SK-N-SH treated with all-trans-retinoic acid at 6 μM for 48 hours (cell line): Measurements from ENCODE around the gene BAZ1A.

Experiments used
- ATAC-seq: fragments of 200-7000 bp; cut with Tn5 transposase; 3 replicates; pipeline ENCODE4 v1.9.1; 2020; ENCODE audit warnings: mild to moderate bottlenecking, moderate library complexity
- ARNTL ChIP-seq: fragments of 450-650 bp; formaldehyde crosslinking; IDR thresholded peaks from 2 replicates; pipeline ENCODE4 v1.5.0; 2020; ENCODE audit warnings: low read depth, mild to moderate bottlenecking, moderate library complexity, borderline replicate concordance
- BACH2 ChIP-seq: fragments of 250-450 bp; sonication (Bioruptor Pico); IDR thresholded peaks from 2 replicates; pipeline ENCODE4 v1.9.0; 2021; ENCODE audit warnings: mild to moderate bottlenecking, borderline replicate concordance
- CSDC2 ChIP-seq: fragments of 250-450 bp; sonication (Bioruptor Pico); IDR thresholded peaks from 2 replicates; pipeline ENCODE4 v1.5.0; 2020; ENCODE audit warnings: mild to moderate bottlenecking, moderate library complexity
- GLIS3 ChIP-seq: fragments of 250-450 bp; sonication (Bioruptor Pico); IDR thresholded peaks from 2 replicates; pipeline ENCODE4 v1.5.0; 2020; ENCODE audit warnings: mild to moderate bottlenecking, moderate library complexity
- ISL1 ChIP-seq: fragments of 250-450 bp; sonication (Bioruptor Pico); IDR thresholded peaks from 2 replicates; pipeline ENCODE4 v2.1.2; 2022; ENCODE audit warnings: mild to moderate bottlenecking, moderate library complexity
- OSR1 ChIP-seq: fragments of 250-450 bp; sonication (Bioruptor Pico); IDR thresholded peaks from 2 replicates; pipeline ENCODE4 v1.8.0; 2022; ENCODE audit warnings: moderate library complexity, mild to moderate bottlenecking, inconsistent platforms
- PPARA ChIP-seq: fragments of 250-450 bp; sonication (Bioruptor Pico); IDR thresholded peaks from 2 replicates; pipeline ENCODE4 v1.5.0; 2020; ENCODE audit warnings: mild to moderate bottlenecking, borderline replicate concordance
- SNAI2 ChIP-seq: fragments of 250-450 bp; sonication (Bioruptor Pico); IDR thresholded peaks from 2 replicates; pipeline ENCODE4 v1.5.0; 2020; ENCODE audit warnings: mild to moderate bottlenecking, moderate library complexity
- TCF4 ChIP-seq: fragments of 250-450 bp; sonication (Bioruptor Pico); IDR thresholded peaks from 2 replicates; pipeline ENCODE4 v1.8.0; 2021; ENCODE audit warnings: mild to moderate bottlenecking, moderate library complexity, borderline replicate concordance
- TOX ChIP-seq: fragments of 250-450 bp; sonication (Bioruptor Pico); IDR thresholded peaks from 2 replicates; pipeline ENCODE4 v1.8.0; 2021; ENCODE audit warnings: mild to moderate bottlenecking, moderate library complexity, borderline replicate concordance
- ZC3H10 ChIP-seq: fragments of 250-450 bp; sonication (Bioruptor Pico); IDR thresholded peaks from 2 replicates; pipeline ENCODE4 v1.5.1; 2021; ENCODE audit warnings: mild to moderate bottlenecking, moderate library complexity
- ZFP3 ChIP-seq: fragments of 250-450 bp; sonication (Bioruptor Pico); IDR thresholded peaks from 2 replicates; pipeline ENCODE4 v1.5.0; 2020; ENCODE audit warnings: mild to moderate bottlenecking, moderate library complexity
- ZFP30 ChIP-seq: fragments of 450-650 bp; formaldehyde crosslinking; IDR thresholded peaks from 2 replicates; pipeline ENCODE4 v1.5.0; 2022; ENCODE audit warnings: mild to moderate bottlenecking, moderate library complexity
- ZNF565 ChIP-seq: fragments of 450-650 bp; formaldehyde crosslinking; conservative IDR thresholded peaks from 2 replicates; pipeline ENCODE4 v1.5.0; 2020; ENCODE audit warnings: low read depth, mild to moderate bottlenecking, moderate library complexity
- ZNF70 ChIP-seq: fragments of 450-650 bp; formaldehyde crosslinking; IDR thresholded peaks from 2 replicates; pipeline ENCODE4 v1.5.0; 2020; ENCODE audit warnings: mild to moderate bottlenecking, moderate library complexity
- ZNF8 ChIP-seq: fragments of 450-650 bp; formaldehyde crosslinking; IDR thresholded peaks from 2 replicates; pipeline ENCODE4 v1.5.0; 2020; ENCODE audit warnings: mild to moderate bottlenecking, moderate library complexity
- TF ChIP-seq, protein P1 (sequence below): fragments of 250-450 bp; sonication (Bioruptor Pico); IDR thresholded peaks from 2 replicates; pipeline ENCODE4 v1.5.1; 2020; ENCODE audit warnings: low read depth, mild to moderate bottlenecking, moderate library complexity
- TF ChIP-seq, protein P2 (sequence below): fragments of 250-450 bp; sonication (Bioruptor Pico); IDR thresholded peaks from 2 replicates; pipeline ENCODE4 v1.5.0; 2020; ENCODE audit warnings: mild to moderate bottlenecking, moderate library complexity
- TF ChIP-seq, protein P3 (sequence below): fragments of 250-450 bp; sonication (Bioruptor Pico); IDR thresholded peaks from 2 replicates; pipeline ENCODE4 v1.8.0; 2020; ENCODE audit warnings: mild to moderate bottlenecking, moderate library complexity, borderline replicate concordance
- TF ChIP-seq, protein P4 (sequence below): fragments of 250-450 bp; sonication (Bioruptor Pico); IDR thresholded peaks from 2 replicates; pipeline ENCODE4 v1.8.0; 2021; ENCODE audit warnings: low read depth, mild to moderate bottlenecking, moderate library complexity, borderline replicate concordance

Gene BAZ1A

DNA sequence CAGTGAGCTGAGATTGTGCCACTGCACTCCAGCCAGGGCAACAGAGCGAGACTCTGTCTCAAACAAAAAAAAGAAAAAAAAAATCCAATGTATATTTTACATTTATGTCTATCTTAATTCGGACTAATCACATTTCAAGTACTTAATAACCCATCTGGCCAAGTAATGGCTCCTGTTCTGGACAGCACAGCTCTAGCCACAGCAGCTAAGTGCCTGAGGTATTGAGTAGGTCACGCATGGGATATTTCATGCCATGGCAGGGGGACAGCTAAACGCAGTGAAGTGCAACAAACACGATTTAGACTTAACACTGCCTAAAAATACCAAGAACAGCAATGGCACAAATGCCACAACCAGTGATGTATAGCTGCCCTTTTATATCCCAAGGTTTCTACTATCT lies 8.0 kb downstream of the BAZ1A start:
- no peak for ATAC-seq
- TF ChIP-seq, protein P1, sequence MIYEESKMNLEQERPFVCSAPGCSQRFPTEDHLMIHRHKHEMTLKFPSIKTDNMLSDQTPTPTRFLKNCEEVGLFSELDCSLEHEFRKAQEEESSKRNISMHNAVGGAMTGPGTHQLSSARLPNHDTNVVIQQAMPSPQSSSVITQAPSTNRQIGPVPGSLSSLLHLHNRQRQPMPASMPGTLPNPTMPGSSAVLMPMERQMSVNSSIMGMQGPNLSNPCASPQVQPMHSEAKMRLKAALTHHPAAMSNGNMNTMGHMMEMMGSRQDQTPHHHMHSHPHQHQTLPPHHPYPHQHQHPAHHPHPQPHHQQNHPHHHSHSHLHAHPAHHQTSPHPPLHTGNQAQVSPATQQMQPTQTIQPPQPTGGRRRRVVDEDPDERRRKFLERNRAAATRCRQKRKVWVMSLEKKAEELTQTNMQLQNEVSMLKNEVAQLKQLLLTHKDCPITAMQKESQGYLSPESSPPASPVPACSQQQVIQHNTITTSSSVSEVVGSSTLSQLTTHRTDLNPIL (CRISPR knock-in tag) = no peak
- TF ChIP-seq, protein P2, sequence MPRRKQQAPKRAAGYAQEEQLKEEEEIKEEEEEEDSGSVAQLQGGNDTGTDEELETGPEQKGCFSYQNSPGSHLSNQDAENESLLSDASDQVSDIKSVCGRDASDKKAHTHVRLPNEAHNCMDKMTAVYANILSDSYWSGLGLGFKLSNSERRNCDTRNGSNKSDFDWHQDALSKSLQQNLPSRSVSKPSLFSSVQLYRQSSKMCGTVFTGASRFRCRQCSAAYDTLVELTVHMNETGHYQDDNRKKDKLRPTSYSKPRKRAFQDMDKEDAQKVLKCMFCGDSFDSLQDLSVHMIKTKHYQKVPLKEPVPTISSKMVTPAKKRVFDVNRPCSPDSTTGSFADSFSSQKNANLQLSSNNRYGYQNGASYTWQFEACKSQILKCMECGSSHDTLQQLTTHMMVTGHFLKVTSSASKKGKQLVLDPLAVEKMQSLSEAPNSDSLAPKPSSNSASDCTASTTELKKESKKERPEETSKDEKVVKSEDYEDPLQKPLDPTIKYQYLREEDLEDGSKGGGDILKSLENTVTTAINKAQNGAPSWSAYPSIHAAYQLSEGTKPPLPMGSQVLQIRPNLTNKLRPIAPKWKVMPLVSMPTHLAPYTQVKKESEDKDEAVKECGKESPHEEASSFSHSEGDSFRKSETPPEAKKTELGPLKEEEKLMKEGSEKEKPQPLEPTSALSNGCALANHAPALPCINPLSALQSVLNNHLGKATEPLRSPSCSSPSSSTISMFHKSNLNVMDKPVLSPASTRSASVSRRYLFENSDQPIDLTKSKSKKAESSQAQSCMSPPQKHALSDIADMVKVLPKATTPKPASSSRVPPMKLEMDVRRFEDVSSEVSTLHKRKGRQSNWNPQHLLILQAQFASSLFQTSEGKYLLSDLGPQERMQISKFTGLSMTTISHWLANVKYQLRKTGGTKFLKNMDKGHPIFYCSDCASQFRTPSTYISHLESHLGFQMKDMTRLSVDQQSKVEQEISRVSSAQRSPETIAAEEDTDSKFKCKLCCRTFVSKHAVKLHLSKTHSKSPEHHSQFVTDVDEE (CRISPR knock-in tag) = no peak
- TF ChIP-seq BACH2 (CRISPR knock-in tag) (no peak), TCF4 (CRISPR knock-in tag) (peak; percentile 61; the same call in 1 of the 2 replicates), ZFP30 (no peak)

DNA sequence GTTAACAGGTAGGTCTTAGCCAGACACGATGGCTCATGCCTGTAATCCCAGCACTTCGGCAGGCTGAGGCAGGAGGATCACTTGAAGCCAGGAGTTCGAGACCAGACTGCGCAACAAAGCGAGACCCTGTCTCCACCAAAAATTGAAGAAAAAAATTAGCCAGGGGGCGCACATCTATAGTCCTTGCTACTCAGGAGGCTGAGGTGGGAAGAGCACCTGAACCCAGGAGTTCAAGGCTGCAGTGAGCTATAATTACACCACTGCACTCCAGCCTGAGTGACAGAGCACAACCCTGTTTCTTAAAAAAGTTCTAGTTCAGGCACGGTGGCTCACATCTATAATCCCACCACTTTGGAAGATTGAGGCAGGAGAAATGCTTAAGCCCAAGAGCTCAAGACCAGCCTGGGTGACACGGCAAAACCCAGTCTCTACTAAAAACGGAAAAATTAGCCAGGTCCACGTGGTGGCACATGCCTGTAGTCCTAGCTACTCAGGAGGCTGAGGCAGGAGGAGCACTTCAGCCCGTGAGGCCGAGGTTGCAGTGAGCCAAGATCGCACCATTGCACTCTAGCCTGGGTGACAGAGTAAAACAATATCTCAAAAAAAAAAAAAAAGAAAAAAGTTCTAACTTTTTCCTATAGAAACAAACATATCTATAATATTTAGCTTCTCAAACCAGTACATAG lies 9.1 kb downstream of the BAZ1A start:
- ATAC-seq = no peak
- no peak for TF ChIP-seq ARNTL
- TF ChIP-seq ISL1 = no peak
- TF ChIP-seq TCF4 (CRISPR knock-in tag) = no peak
- TF ChIP-seq CSDC2 (CRISPR knock-in tag) = no peak
- TF ChIP-seq BACH2 (CRISPR knock-in tag) = no peak
- TF ChIP-seq ZFP30 = no peak
- TF ChIP-seq SNAI2 = no peak
- no peak for TF ChIP-seq PPARA (CRISPR knock-in tag)
- TF ChIP-seq, protein P3, sequence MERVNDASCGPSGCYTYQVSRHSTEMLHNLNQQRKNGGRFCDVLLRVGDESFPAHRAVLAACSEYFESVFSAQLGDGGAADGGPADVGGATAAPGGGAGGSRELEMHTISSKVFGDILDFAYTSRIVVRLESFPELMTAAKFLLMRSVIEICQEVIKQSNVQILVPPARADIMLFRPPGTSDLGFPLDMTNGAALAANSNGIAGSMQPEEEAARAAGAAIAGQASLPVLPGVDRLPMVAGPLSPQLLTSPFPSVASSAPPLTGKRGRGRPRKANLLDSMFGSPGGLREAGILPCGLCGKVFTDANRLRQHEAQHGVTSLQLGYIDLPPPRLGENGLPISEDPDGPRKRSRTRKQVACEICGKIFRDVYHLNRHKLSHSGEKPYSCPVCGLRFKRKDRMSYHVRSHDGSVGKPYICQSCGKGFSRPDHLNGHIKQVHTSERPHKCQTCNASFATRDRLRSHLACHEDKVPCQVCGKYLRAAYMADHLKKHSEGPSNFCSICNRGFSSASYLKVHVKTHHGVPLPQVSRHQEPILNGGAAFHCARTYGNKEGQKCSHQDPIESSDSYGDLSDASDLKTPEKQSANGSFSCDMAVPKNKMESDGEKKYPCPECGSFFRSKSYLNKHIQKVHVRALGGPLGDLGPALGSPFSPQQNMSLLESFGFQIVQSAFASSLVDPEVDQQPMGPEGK (CRISPR knock-in tag) = no peak
- TF ChIP-seq, protein P1 (CRISPR knock-in tag) = no peak
- TF ChIP-seq ZNF565 (CRISPR knock-in tag) = no peak
- no peak for TF ChIP-seq ZNF70 (CRISPR knock-in tag)
- TF ChIP-seq OSR1 (CRISPR knock-in tag) = no peak
- no peak for TF ChIP-seq GLIS3
- TF ChIP-seq, protein P4, sequence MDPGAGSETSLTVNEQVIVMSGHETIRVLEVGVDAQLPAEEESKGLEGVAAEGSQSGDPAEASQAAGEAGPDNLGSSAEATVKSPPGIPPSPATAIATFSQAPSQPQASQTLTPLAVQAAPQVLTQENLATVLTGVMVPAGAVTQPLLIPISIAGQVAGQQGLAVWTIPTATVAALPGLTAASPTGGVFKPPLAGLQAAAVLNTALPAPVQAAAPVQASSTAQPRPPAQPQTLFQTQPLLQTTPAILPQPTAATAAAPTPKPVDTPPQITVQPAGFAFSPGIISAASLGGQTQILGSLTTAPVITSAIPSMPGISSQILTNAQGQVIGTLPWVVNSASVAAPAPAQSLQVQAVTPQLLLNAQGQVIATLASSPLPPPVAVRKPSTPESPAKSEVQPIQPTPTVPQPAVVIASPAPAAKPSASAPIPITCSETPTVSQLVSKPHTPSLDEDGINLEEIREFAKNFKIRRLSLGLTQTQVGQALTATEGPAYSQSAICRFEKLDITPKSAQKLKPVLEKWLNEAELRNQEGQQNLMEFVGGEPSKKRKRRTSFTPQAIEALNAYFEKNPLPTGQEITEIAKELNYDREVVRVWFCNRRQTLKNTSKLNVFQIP = no peak
- TF ChIP-seq ZFP3 (CRISPR knock-in tag) = no peak
- TF ChIP-seq, protein P2 (CRISPR knock-in tag) = no peak
- no peak for TF ChIP-seq ZC3H10 (CRISPR knock-in tag)
- TF ChIP-seq TOX (CRISPR knock-in tag) = no peak
- no peak for TF ChIP-seq ZNF8 (CRISPR knock-in tag)
- TF ChIP-seq, all 23 proteins: peak for 0
